HepG2 (cell line): Measurements from ENCODE around the gene PDLIM7. TPM values are rescaled to one million over a fixed set of nuclear protein-coding genes. Genes with fewer than 3 reads are reported as not detected.
A peak's percentile ranks its signal among the peaks of the same experiment; 100 is the strongest.

Source experiments
- ATAC-seq: fragments of 200-7000 bp; cut with Tn5 transposase; 3 replicates; pipeline ENCODE4 v1.9.1; 2020; ENCODE audit warnings: mild to moderate bottlenecking, moderate library complexity
- Bru-seq: library from RNA; stranded (reverse); fragments of 400-500 nt; gene quantifications from one replicate; lab custom pipeline; 2021; lab: Mats Ljungman, UMichigan
- BruChase-seq, 2 experiments: library from RNA; stranded (reverse); fragments of 400-500 nt; gene quantifications; one replicate each; lab custom pipeline; 2021; lab: Mats Ljungman, UMichigan
- BruUV-seq: library from RNA; stranded (reverse); fragments of 400-500 nt; replicated peaks from 2 replicates; lab custom pipeline; 2021; lab: Mats Ljungman, UMichigan
- CTCF ChIA-PET: fragments of 300-600 bp; formaldehyde crosslinking; extraction: SDS; loops from one replicate; lab custom pipeline; 2021; ENCODE audit warnings: low total read pairs, inconsistent platforms, low intra/inter-chr PET ratio; lab: Yijun Ruan, JAX
- POLR2A ChIA-PET: fragments of 350-600 bp; sonication (Branson Sonifier 250); formaldehyde crosslinking; loops from one replicate; lab custom pipeline; 2020; ENCODE audit warnings: antibody characterized with exemption, inconsistent platforms; lab: Yijun Ruan, JAX
- DNase-seq: peaks from one replicate; pipeline ENCODE4 v3.0.0-alpha.2; 2015; ENCODE audit warnings: low spot score
- FAIRE-seq: peaks from 3 replicates; lab custom pipeline; 2011; peaks lifted over from hg19 to GRCh38; lab: Jason Lieb, UNC
- H2AFZ ChIP-seq: one replicate; pipeline ENCODE4 v1.6.1; 2011; ENCODE audit warnings: low read length, inconsistent platforms
- H3K27ac ChIP-seq: fragments of 300-600 bp; 3 replicates; pipeline ENCODE4 v1.8.0; 2011; ENCODE audit warnings: mixed run types, mild to moderate bottlenecking, mixed read lengths, low read length, inconsistent platforms; ENCODE audit not compliant: insufficient read depth; ENCODE audit errors: extremely low read length
- H3K27me3 ChIP-seq, 2 experiments: fragments of 200-600 bp in 1 of 2; 2 replicates in 1 of 2; 3 replicates in 1 of 2; pipeline versions ENCODE4 v1.6.0 to v1.8.0; 2011; ENCODE audit warnings: low read length in 2 of 2, mild to moderate bottlenecking in 2 of 2, moderate library complexity in 2 of 2, inconsistent platforms in 1 of 2; ENCODE audit not compliant: insufficient read depth in 2 of 2, control insufficient read depth in 1 of 2
- H3K36me3 ChIP-seq, 2 experiments: fragments of 200-600 bp in 1 of 2; replicated peaks in 1 of 2; 2 replicates in 1 of 2; 3 replicates in 1 of 2; pipeline versions ENCODE4 v1.5.1 to v1.8.0; 2011; ENCODE audit warnings: low read length in 2 of 2, inconsistent platforms in 1 of 2; ENCODE audit not compliant: insufficient read depth in 2 of 2, control insufficient read depth in 1 of 2
- H3K4me1 ChIP-seq: 2 replicates; pipeline ENCODE4 v1.5.1; 2012; ENCODE audit warnings: low read length, inconsistent platforms; ENCODE audit not compliant: insufficient read depth
- H3K4me2 ChIP-seq: 2 replicates; pipeline ENCODE4 v1.6.0; 2011; ENCODE audit warnings: low read depth, low read length, inconsistent platforms
- H3K4me3 ChIP-seq, 3 experiments: fragments of 200-600 bp in 1 of 3; sonication (generic), shearing (Covaris generic) in 1 of 3; replicated peaks in 1 of 3; 2 replicates each; pipeline ENCODE4 v1.5.1; 2011 to 2016; ENCODE audit warnings: low read length in 3 of 3, inconsistent platforms in 2 of 3, low read depth in 2 of 3, mild to moderate bottlenecking in 2 of 3, control low read depth in 1 of 3, mixed read lengths in 1 of 3; ENCODE audit not compliant: insufficient read depth in 1 of 3
- H3K79me2 ChIP-seq: one replicate; pipeline ENCODE4 v1.6.1; 2011; ENCODE audit warnings: low read length, inconsistent platforms; ENCODE audit not compliant: insufficient read depth
- H3K9ac ChIP-seq: 2 replicates; pipeline ENCODE4 v1.6.0; 2011; ENCODE audit warnings: mild to moderate bottlenecking, low read depth, low read length, inconsistent platforms; ENCODE audit not compliant: insufficient read depth
- H3K9me3 ChIP-seq: 2 replicates; pipeline ENCODE4 v1.5.1; 2012; ENCODE audit warnings: mild to moderate bottlenecking, low read length
- H4K20me1 ChIP-seq: 2 replicates; pipeline ENCODE4 v1.6.0; 2011; ENCODE audit warnings: inconsistent platforms, mild to moderate bottlenecking, low read length, moderate library complexity; ENCODE audit not compliant: insufficient read depth
- CCDC6 ChIP-seq: sonication (generic); formaldehyde crosslinking; IDR thresholded peaks from 2 replicates; pipeline ENCODE4 v1.8.1; 2022; ENCODE audit warnings: mild to moderate bottlenecking, missing genetic modification reagents, moderate library complexity
- CTCF ChIP-seq: sonication (generic); formaldehyde crosslinking; IDR thresholded peaks from 2 replicates; pipeline ENCODE4 v1.5.0; 2020; ENCODE audit warnings: mild to moderate bottlenecking, missing genetic modification reagents, moderate library complexity
- GPBP1L1 ChIP-seq: sonication (generic); formaldehyde crosslinking; IDR thresholded peaks from 2 replicates; pipeline ENCODE4 v1.5.0; 2020; ENCODE audit warnings: mild to moderate bottlenecking, missing genetic modification reagents
- REST ChIP-seq, 2 experiments: IDR thresholded peaks; 2 replicates each; pipeline ENCODE4 v1.6.1; 2011 to 2012; ENCODE audit warnings: low read length in 2 of 2, borderline replicate concordance in 1 of 2, low read depth in 1 of 2, mild to moderate bottlenecking in 1 of 2, moderate library complexity in 1 of 2
- TAF15 ChIP-seq: fragments of 200-400 bp; formaldehyde crosslinking; IDR thresholded peaks from one replicate; pipeline ENCODE4 v1.6.1; 2018; ENCODE audit warnings: mild to moderate bottlenecking, low read depth, low read length; ENCODE audit not compliant: poor library complexity, severe bottlenecking
- ZNF292 ChIP-seq: sonication (generic); formaldehyde crosslinking; IDR thresholded peaks from 2 replicates; pipeline ENCODE4 v1.8.1; 2022; ENCODE audit warnings: mild to moderate bottlenecking, low read depth, missing genetic modification reagents, borderline replicate concordance
- WGBS: methylation state at CpG from one replicate; pipeline ENCODE4 v1.1.6; 2017; ENCODE audit warnings: low lambda C conversion rate; 5-methylcytosine and 5-hydroxymethylcytosine counted together
- in situ Hi-C: cut with HindIII; loops from 2 replicates; pipeline ENCODE4 v1.10.0; 2017; ENCODE audit warnings: low pct_unique_long_range_greater_than_20kb; ENCODE audit not compliant: extremely low pct_ligation_motif_present
- intact Hi-C: fragments of 100-400 bp; cut with micrococcal nuclease; formaldehyde crosslinking; loops from one replicate; pipeline ENCODE4 v1.10.0; 2022; ENCODE audit not compliant: unreplicated experiment
- long read RNA-seq, 2 experiments: library from RNA in 1 of 2; library from polyadenylated mRNA in 1 of 2; stranded (forward) in 1 of 2; unstranded in 1 of 2; transcript quantifications; one replicate each; pipeline ENCODE4 v2.0.0, GENCODE V29; 2019 to 2022
- polyA minus RNA-seq, 3 experiments: library from RNA; depleted of rRNA, polyadenylated mRNA; stranded (reverse); fragments of >200 nt; gene quantifications; 2 replicates each; pipeline ENCODE4 v1.2.3, GENCODE V29; 2011; ENCODE audit warnings: low replicate concordance in 1 of 3
- polyA plus RNA-seq, 8 experiments: library from polyadenylated mRNA; depleted of rRNA in 3 of 8; stranded (reverse) in 7 of 8; unstranded in 1 of 8; fragments of >200 nt; fragmentation: Illumina TruSeq in 4 of 8; extraction: Trizol in 4 of 8; gene quantifications; 2 replicates each; pipeline versions ENCODE4 v1.2.1 to v1.2.3, GENCODE V29; 2011 to 2016; ENCODE audit warnings: low read depth in 4 of 8, missing spikeins in 1 of 8, mixed read lengths in 1 of 8; ENCODE audit not compliant: insufficient read depth in 1 of 8
- total RNA-seq, 5 experiments: library from RNA; depleted of rRNA; stranded (reverse); fragments of >200 nt; fragmentation: Illumina TruSeq; extraction: Trizol; gene quantifications; 2 replicates each; pipeline ENCODE4 v1.2.3, GENCODE V29; 2016; ENCODE audit warnings: low read depth in 1 of 5

Gene PDLIM7
- total RNA-seq (2016; rRNA removed; fragmentation: Illumina TruSeq; extraction: Trizol) (17.7 and 21.1 TPM in 2 replicates), polyA plus RNA-seq (2011; rRNA removed) (31.3 and 38.4 TPM in 2 replicates), polyA minus RNA-seq (2011; rRNA and poly(A)+ RNA removed; ENCODE audit: low replicate concordance) (26.3 and 38.9 TPM in 2 replicates), Bru-seq, nascent RNA (percentile 61 among the genes with signal in this experiment), BruChase-seq, experiment 1, labeled RNA remaining after a 6-hour chase (percentile 65 among the genes with signal in this experiment), BruChase-seq, experiment 2, labeled RNA remaining after a 2-hour chase (percentile 59 among the genes with signal in this experiment)
- total RNA-seq (2016; cell fraction: cytosol; rRNA removed; fragmentation: Illumina TruSeq; extraction: Trizol; ENCODE audit: low read depth), result 6.1 and 8.5 TPM in 2 replicates
- total RNA-seq (2016; cell fraction: insoluble cytoplasmic fraction; rRNA removed; fragmentation: Illumina TruSeq; extraction: Trizol), result 14.8 and 20.5 TPM in 2 replicates
- total RNA-seq (2016; cell fraction: membrane; rRNA removed; fragmentation: Illumina TruSeq; extraction: Trizol), result 10.1 and 15.4 TPM in 2 replicates
- 15.8 and 17.5 TPM in 2 replicates for total RNA-seq (2016; cell fraction: nucleus; rRNA removed; fragmentation: Illumina TruSeq; extraction: Trizol)
- 16.0 and 26.2 TPM in 2 replicates for polyA plus RNA-seq (2011; cell fraction: cytosol; rRNA removed)
- polyA plus RNA-seq (2011; cell fraction: nucleus; rRNA removed), result 208 and 260 TPM in 2 replicates
- polyA plus RNA-seq (2012), result 13.5 and 20.9 TPM in 2 replicates
- 9.0 and 11.5 TPM in 2 replicates for polyA plus RNA-seq (2016; cell fraction: cytosol; fragmentation: Illumina TruSeq; extraction: Trizol; ENCODE audit: low read depth)
- 21.0 and 30.6 TPM in 2 replicates for polyA plus RNA-seq (2016; cell fraction: insoluble cytoplasmic fraction; fragmentation: Illumina TruSeq; extraction: Trizol; ENCODE audit: low read depth)
- polyA plus RNA-seq (2016; cell fraction: membrane; fragmentation: Illumina TruSeq; extraction: Trizol; ENCODE audit: low read depth), result 14.1 and 15.2 TPM in 2 replicates
- 62.3 and 63.3 TPM in 2 replicates for polyA plus RNA-seq (2016; cell fraction: nucleus; fragmentation: Illumina TruSeq; extraction: Trizol; ENCODE audit: insufficient read depth, low read depth)
- 12.7 and 14.1 TPM in 2 replicates for polyA minus RNA-seq (2011; cell fraction: cytosol; rRNA and poly(A)+ RNA removed)
- 49.5 and 52.4 TPM in 2 replicates for polyA minus RNA-seq (2011; cell fraction: nucleus; rRNA and poly(A)+ RNA removed)
- long read RNA-seq, experiment 1, transcript PDLIM7-201 (8 exons, 977 nt), result minor isoform, 10 of 61 reads
- long read RNA-seq, experiment 1, transcript PDLIM7-202 (13 exons, 1,689 nt), result major isoform, 34 of 61 reads
- long read RNA-seq, experiment 1, partial matches to known transcripts, result 10 of 61 reads
- long read RNA-seq, experiment 1, other reads (novel, unspliced or antisense), result 6 of 61 reads
- long read RNA-seq, experiment 2, transcript PDLIM7-201 (8 exons, 977 nt), result minor isoform, 11 of 130 reads
- long read RNA-seq, experiment 2, transcript PDLIM7-202 (13 exons, 1,689 nt), result major isoform, 65 of 130 reads
- long read RNA-seq, experiment 2, partial matches to known transcripts, result 17 of 130 reads
- long read RNA-seq, experiment 2, other reads (novel, unspliced or antisense), result 34 of 130 reads

- peak within 1 kb of the TSS; percentile 83 for H3K9ac ChIP-seq
- DNase-seq, result peak; percentile 94
- ChIA-PET CTCF (interaction anchor here (1.0 kb wide), 1 partner anchor 42 kb away, joined by 3 read pairs; no protein-coding TSS in a partner anchor), POLR2A (interaction anchor here (0.6 to 3.6 kb wide), 22 partner anchors 16 to 410 kb away, joined by 3 to 42 read pairs (median 4); partner anchors contain the start of genes DDX41, FGFR4 and TMED9)
- intact Hi-C loops, result loop anchor here (2.0 to 5.0 kb wide), 2 partner anchors 41 to 185 kb away; partner anchors contain the start of gene MXD3
- H4K20me1 ChIP-seq, result peaks cover 15% of the 10 kb centered on the region; the same call in 1 of the 2 replicates
- no peak within 1 kb of the TSS for H2AFZ ChIP-seq
- H3K79me2 ChIP-seq, result no peaks in the 10 kb centered on the region
- FAIRE-seq, result peak; percentile 84
- no peaks in the 10 kb centered on the region for H3K9me3 ChIP-seq
- H3K4me1 ChIP-seq, result peaks cover 57% of the 10 kb centered on the region
- H3K4me3 ChIP-seq, result peak within 1 kb of the TSS; percentile 65 to 85 (median 68)
- WGBS, result no CpG with 5 or more reads among the region's 73 CpGs
- in situ Hi-C loops, result no loop called here
- peak within 1 kb of the TSS; percentile 75 for H3K27ac ChIP-seq
- peak within 1 kb of the TSS; percentile 99 for H3K4me2 ChIP-seq
- ATAC-seq, result peak; percentile 77
- H3K36me3 ChIP-seq, result no peaks in the 10 kb centered on the region
- H3K27me3 ChIP-seq, result peaks cover 0 to 29% of the 10 kb centered on the region in 2 experiments; a peak in 3 of 5 replicates
- BruUV-seq, result no TSS peak
- TF ChIP-seq CCDC6 (CRISPR knock-in tag) (peak; percentile 81; the same call in 1 of the 2 replicates), CTCF (peak; percentile 27; the same call in 1 of the 2 replicates), TAF15 (no peak), GPBP1L1 (CRISPR knock-in tag) (no peak), REST (IDR thresholded peaks at IDR 0.05; ENCODE audit: borderline replicate concordance in 1 of 2, low read depth in 1 of 2, low read length in 2 of 2) (no peak; a peak in 1 of 4 replicates), ZNF292 (CRISPR knock-in tag) (no peak)
Measured at GRCh38 chr5:177497292-177498012, at the start of gene PDLIM7. Gene PDLIM7 (minus strand): TSS chr5:177497604. CDS start chr5:177496512, 1,092 bp downstream.
